HG03469 (cell line): ENCODE measurements around the gene PRR36.
A peak's percentile ranks its signal among the peaks of the same experiment; 100 is the strongest.
"Not testable (repeated sequence)": the region's sequence is repeated elsewhere in the genome, so short reads cannot be mapped to it uniquely, and the experiment has no call there.

ENCODE experiments used
- ATAC-seq: cut with Tn5 transposase; IDR thresholded peaks from one replicate; pipeline ENCODE4 v1.9.1; 2021; ENCODE audit warnings: mild to moderate bottlenecking, moderate library complexity, moderate number of reproducible peaks; ENCODE audit not compliant: unreplicated experiment

The PRR36 gene

GRCh38 chr19:7874076-7874896 lies at the start of gene PRR36:
TSS of gene PRR36 (minus strand) at chr19:7874390. CDS start at chr19:7873689, 701 bp downstream.
- ATAC-seq: no peak

- no peak for ATAC-seq
Observed at GRCh38 chr19:7923295-7924191, 49.4 kb upstream of the PRR36 start.

GRCh38 chr19:7922836-7923195 lies 48.6 kb upstream of the PRR36 start:
- no peak for ATAC-seq

GRCh38 chr19:7921967-7922835 lies 48.0 kb upstream of the PRR36 start:
- no peak for ATAC-seq

GRCh38 chr19:7921302-7921966 lies 47.2 kb upstream of the PRR36 start:
- ATAC-seq: no peak

- ATAC-seq: peak; percentile 24
Observed at GRCh38 chr19:7920519-7921301, 46.5 kb upstream of the PRR36 start.

- peak; percentile 38 for ATAC-seq
Observed at GRCh38 chr19:7919610-7920518, 45.7 kb upstream of the PRR36 start, which contains the start of gene SNAPC2. TSS of gene SNAPC2 (plus strand) at chr19:7920338. CDS start at chr19:7920367, 29 bp downstream.

- no peak for ATAC-seq
Observed at GRCh38 chr19:7918615-7919421, 44.6 kb upstream of the PRR36 start.

GRCh38 chr19:7918062-7918614 lies 43.9 kb upstream of the PRR36 start:
- not testable (repeated sequence) for ATAC-seq

GRCh38 chr19:7917267-7918061 lies 43.3 kb upstream of the PRR36 start:
- no peak for ATAC-seq

GRCh38 chr19:7916955-7917266 lies 42.7 kb upstream of the PRR36 start:
- no peak for ATAC-seq

GRCh38 chr19:7916103-7916954 lies 42.1 kb upstream of the PRR36 start:
- no peak for ATAC-seq

- no peak for ATAC-seq
Observed at GRCh38 chr19:7915250-7916102, 41.3 kb upstream of the PRR36 start.

GRCh38 chr19:7914598-7915045 lies 40.4 kb upstream of the PRR36 start, which contains the start of gene TGFBR3L:
TSS of gene TGFBR3L (plus strand) at chr19:7914830.
- ATAC-seq: no peak

GRCh38 chr19:7914099-7914498 lies 39.9 kb upstream of the PRR36 start:
- ATAC-seq: no peak
